ENCODE measurements around the gene ZNF277.

ZNF277 gene

GRCh38 chr7:112334366-112334765 is 127.9 kb downstream of the ZNF277 start:
- Histone ChIP-seq H3K27ac (ENCODE audit: low read depth, low read length) (no peak overlapping the region), H3K4me3 (ENCODE audit: low read length) (no peak overlapping the region), H3K36me3 (ENCODE audit: control insufficient read depth, low read length) (no peaks in the 10 kb centered on the region), H3K4me2 (ENCODE audit: low read length) (no peak overlapping the region), H3K9me3 (ENCODE audit: control insufficient read depth, insufficient read depth, low read length) (no peaks in the 10 kb centered on the region), H4K20me1 (ENCODE audit: control insufficient read depth, insufficient read depth, low read depth, low read length) (no peaks in the 10 kb centered on the region), H3K9me2 (replicated peaks; ENCODE audit: control insufficient read depth, low read length) (no peaks in the 10 kb centered on the region), H3K27me3 (ENCODE audit: control insufficient read depth, low read length) (no peaks in the 10 kb centered on the region), H3K4me1 (ENCODE audit: control insufficient read depth, low read length) (no peaks in the 10 kb centered on the region), H3F3A (ENCODE audit: control insufficient read depth, insufficient read depth) (no peaks in the 10 kb centered on the region), H3K79me2 (ENCODE audit: control insufficient read depth, low read length) (no peaks in the 10 kb centered on the region)
- TF ChIP-seq CTCF (IDR thresholded peaks at IDR 0.05; ENCODE audit: low read depth, low read length, poor library complexity, severe bottlenecking) (no peak), EZH2phosphoT487 (IDR thresholded peaks at IDR 0.05; ENCODE audit: borderline replicate concordance, low read length) (no peak)

- Histone ChIP-seq H3K9me2 (replicated peaks; ENCODE audit: control insufficient read depth, low read length) (no peaks in the 10 kb centered on the region), H3K79me2 (ENCODE audit: control insufficient read depth, low read length) (no peaks in the 10 kb centered on the region), H3K9me3 (ENCODE audit: control insufficient read depth, insufficient read depth, low read length) (no peaks in the 10 kb centered on the region), H3K27ac (ENCODE audit: low read depth, low read length) (no peak overlapping the region), H3K4me2 (ENCODE audit: low read length) (no peak overlapping the region), H3K36me3 (ENCODE audit: control insufficient read depth, low read length) (peaks cover 4% of the 10 kb centered on the region), H3F3A (ENCODE audit: control insufficient read depth, insufficient read depth) (no peaks in the 10 kb centered on the region), H3K4me3 (ENCODE audit: low read length) (no peak overlapping the region), H4K20me1 (ENCODE audit: control insufficient read depth, insufficient read depth, low read depth, low read length) (no peaks in the 10 kb centered on the region), H3K4me1 (ENCODE audit: control insufficient read depth, low read length) (no peaks in the 10 kb centered on the region), H3K27me3 (ENCODE audit: control insufficient read depth, low read length) (no peaks in the 10 kb centered on the region)
- TF ChIP-seq CTCF (IDR thresholded peaks at IDR 0.05; ENCODE audit: low read depth, low read length, poor library complexity, severe bottlenecking): no peak
- TF ChIP-seq EZH2phosphoT487 (IDR thresholded peaks at IDR 0.05; ENCODE audit: borderline replicate concordance, low read length): no peak
These were observed 129.8 kb downstream of the ZNF277 start for GRCh38 chr7:112336261-112336660.

- Histone ChIP-seq H3F3A (ENCODE audit: control insufficient read depth, insufficient read depth) (no peaks in the 10 kb centered on the region), H3K79me2 (ENCODE audit: control insufficient read depth, low read length) (no peaks in the 10 kb centered on the region)
These were observed 130.6 kb downstream of the ZNF277 start for GRCh38 chr7:112336936-112337576.

More at GRCh38 chr7:112336936-112337576, 130.6 kb downstream of the ZNF277 start:
- Histone ChIP-seq H4K20me1 (ENCODE audit: control insufficient read depth, insufficient read depth, low read depth, low read length) (no peaks in the 10 kb centered on the region), H3K4me1 (ENCODE audit: control insufficient read depth, low read length) (no peaks in the 10 kb centered on the region), H3K9me3 (ENCODE audit: control insufficient read depth, insufficient read depth, low read length) (no peaks in the 10 kb centered on the region), H3K4me2 (ENCODE audit: low read length) (no peak overlapping the region), H3K4me3 (ENCODE audit: low read length) (no peak overlapping the region), H3K27me3 (ENCODE audit: control insufficient read depth, low read length) (no peaks in the 10 kb centered on the region), H3K36me3 (ENCODE audit: control insufficient read depth, low read length) (peaks cover 9% of the 10 kb centered on the region), H3K27ac (ENCODE audit: low read depth, low read length) (no peak overlapping the region), H3K9me2 (replicated peaks; ENCODE audit: control insufficient read depth, low read length) (no peaks in the 10 kb centered on the region)
- TF ChIP-seq EZH2phosphoT487 (IDR thresholded peaks at IDR 0.05; ENCODE audit: borderline replicate concordance, low read length): no peak
- TF ChIP-seq CTCF (IDR thresholded peaks at IDR 0.05; ENCODE audit: low read depth, low read length, poor library complexity, severe bottlenecking): no peak

Measured in DOHH2 (cell line).